ENCODE results near the gene APOBEC3G. TPM values are rescaled to one million over a fixed set of nuclear protein-coding genes. Genes with fewer than 3 reads are reported as not detected.
"Not testable (repeated sequence)": the region's sequence is repeated elsewhere in the genome, so short reads cannot be mapped to it uniquely, and the experiment has no call there.

The APOBEC3G gene
- total RNA-seq, 6 experiments from 2014 or later = 1.9 to 7.0 (median 5.9) TPM

DNA sequence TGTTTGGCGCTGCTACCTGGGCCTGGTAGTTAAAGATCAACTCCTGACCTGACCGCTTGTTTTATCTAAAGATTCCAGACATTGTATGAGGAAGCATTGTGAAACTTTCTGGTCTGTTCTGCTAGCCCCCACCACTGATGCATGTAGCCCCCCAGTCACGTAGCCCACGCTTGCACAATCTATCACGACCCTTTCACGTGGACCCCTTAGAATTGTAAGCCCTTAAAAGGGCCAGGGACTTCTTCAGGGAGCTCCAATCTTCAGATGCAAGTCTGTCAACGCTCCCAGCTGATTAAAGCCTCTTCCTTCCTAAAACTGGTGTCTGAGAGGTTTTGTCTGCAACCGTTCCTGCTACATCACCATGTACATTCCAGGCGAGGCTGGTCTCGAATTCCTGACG lies 21.4 kb upstream of the APOBEC3G start:
- no peaks in the 10 kb centered on the region for H3K4me1 Mint-ChIP-seq (ENCODE audit: low read depth)
- no peaks in the 10 kb centered on the region; the same call in none of the 2 replicates for H3K9me3 Mint-ChIP-seq
- no peak overlapping the region for H3K4me3 Mint-ChIP-seq
- no peak for DNase-seq
- peaks cover 18% of the 10 kb centered on the region for H3K27me3 Mint-ChIP-seq (ENCODE audit: insufficient read depth)
- H3K36me3 Mint-ChIP-seq (ENCODE audit: low read depth) = 0 out of 2 replicates have a peak, but pooled peaks cover 4% of the 10 kb centered on the region
- TF ChIP-seq, protein P1, sequence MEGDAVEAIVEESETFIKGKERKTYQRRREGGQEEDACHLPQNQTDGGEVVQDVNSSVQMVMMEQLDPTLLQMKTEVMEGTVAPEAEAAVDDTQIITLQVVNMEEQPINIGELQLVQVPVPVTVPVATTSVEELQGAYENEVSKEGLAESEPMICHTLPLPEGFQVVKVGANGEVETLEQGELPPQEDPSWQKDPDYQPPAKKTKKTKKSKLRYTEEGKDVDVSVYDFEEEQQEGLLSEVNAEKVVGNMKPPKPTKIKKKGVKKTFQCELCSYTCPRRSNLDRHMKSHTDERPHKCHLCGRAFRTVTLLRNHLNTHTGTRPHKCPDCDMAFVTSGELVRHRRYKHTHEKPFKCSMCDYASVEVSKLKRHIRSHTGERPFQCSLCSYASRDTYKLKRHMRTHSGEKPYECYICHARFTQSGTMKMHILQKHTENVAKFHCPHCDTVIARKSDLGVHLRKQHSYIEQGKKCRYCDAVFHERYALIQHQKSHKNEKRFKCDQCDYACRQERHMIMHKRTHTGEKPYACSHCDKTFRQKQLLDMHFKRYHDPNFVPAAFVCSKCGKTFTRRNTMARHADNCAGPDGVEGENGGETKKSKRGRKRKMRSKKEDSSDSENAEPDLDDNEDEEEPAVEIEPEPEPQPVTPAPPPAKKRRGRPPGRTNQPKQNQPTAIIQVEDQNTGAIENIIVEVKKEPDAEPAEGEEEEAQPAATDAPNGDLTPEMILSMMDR (IDR thresholded peaks at IDR 0.05) = no peak
- no peak overlapping the region for H3K27ac Mint-ChIP-seq

DNA sequence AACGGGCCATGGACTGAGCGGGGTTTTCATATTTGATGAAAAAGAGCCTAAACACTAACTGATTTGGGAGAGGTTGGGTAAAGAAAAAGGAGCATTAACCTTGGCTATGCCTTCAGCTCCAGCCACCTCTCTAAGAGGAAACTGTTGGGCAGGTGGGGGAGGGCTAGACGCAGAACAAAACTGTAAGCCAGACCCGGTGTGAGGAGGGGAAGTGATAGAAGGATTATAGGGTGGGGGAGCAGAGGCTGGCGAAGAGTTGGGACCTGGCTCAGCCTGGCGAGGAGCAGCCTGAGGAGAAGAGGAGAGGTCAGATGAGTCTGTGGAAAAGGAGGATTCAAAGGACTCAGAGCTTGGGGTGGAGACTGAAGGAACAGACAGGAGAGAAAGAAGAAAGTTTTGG lies 15.8 kb upstream of the APOBEC3G start:
- not testable (repeated sequence) for DNase-seq; H3K27me3 Mint-ChIP-seq (ENCODE audit: insufficient read depth); H3K36me3 Mint-ChIP-seq (ENCODE audit: low read depth); H3K9me3 Mint-ChIP-seq; H3K4me1 Mint-ChIP-seq (ENCODE audit: low read depth); H3K27ac Mint-ChIP-seq; H3K4me3 Mint-ChIP-seq

DNA sequence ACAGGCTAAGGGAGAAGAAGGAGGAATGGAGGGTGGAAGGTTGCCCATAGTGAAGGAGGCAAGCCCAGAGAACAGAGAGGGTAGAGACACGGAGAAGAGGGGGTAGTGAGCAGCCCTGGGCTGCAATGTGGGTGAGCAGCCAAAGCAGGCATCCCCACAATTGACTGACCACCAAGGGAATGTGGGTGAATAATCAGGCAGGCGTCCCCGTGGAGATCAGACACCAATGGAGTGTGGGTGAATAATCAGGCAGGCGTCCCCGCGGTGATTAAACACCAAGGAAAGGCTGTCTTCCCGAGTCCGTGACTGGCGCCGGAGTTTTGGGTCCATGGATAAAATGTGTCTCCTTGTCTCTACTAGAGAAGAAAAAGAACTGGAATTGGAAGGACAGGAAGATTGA lies 15.1 kb upstream of the APOBEC3G start:
- H3K4me3 Mint-ChIP-seq; H3K9me3 Mint-ChIP-seq; H3K4me1 Mint-ChIP-seq (ENCODE audit: low read depth); H3K27ac Mint-ChIP-seq; H3K27me3 Mint-ChIP-seq (ENCODE audit: insufficient read depth); H3K36me3 Mint-ChIP-seq (ENCODE audit: low read depth); DNase-seq: not testable (repeated sequence)

DNA sequence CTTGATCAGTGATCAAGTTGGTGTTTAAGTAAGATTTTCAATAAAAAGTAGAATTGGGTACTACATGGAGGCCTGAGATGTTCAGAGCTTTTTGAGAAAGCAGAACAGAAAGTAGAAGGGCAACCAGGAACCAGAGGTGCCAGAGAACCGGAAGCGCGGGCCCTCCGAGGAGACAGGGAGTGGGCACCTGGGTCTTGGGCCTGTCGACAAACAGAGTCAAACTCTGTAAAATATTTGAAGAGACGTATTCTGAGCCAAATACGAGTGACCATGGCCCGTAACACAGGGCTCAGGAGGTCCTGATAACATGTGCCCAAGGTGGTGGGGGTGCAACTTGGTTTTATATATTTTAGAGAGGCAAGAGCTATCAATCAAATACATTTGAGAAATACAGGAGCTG lies 13.2 kb upstream of the APOBEC3G start:
- H3K4me1 Mint-ChIP-seq (ENCODE audit: low read depth); DNase-seq; H3K27me3 Mint-ChIP-seq (ENCODE audit: insufficient read depth); H3K9me3 Mint-ChIP-seq; H3K36me3 Mint-ChIP-seq (ENCODE audit: low read depth); H3K4me3 Mint-ChIP-seq; H3K27ac Mint-ChIP-seq: not testable (repeated sequence)

GRCh38 chr22:39066442-39067276 lies 10.4 kb upstream of the APOBEC3G start:
- H3K4me1 Mint-ChIP-seq (ENCODE audit: low read depth); H3K4me3 Mint-ChIP-seq; DNase-seq; H3K27ac Mint-ChIP-seq; H3K36me3 Mint-ChIP-seq (ENCODE audit: low read depth); H3K9me3 Mint-ChIP-seq: not testable (repeated sequence)
- peaks cover 21% of the 10 kb centered on the region for H3K27me3 Mint-ChIP-seq (ENCODE audit: insufficient read depth)

GRCh38 chr22:39068033-39068785 lies 8.9 kb upstream of the APOBEC3G start:
- TF ChIP-seq, protein P1 (IDR thresholded peaks at IDR 0.05) = peak; percentile 38
- Mint-ChIP-seq H3K27ac (no peak overlapping the region), H3K27me3 (ENCODE audit: insufficient read depth) (peaks cover 23% of the 10 kb centered on the region), H3K4me1 (ENCODE audit: low read depth) (no peaks in the 10 kb centered on the region), H3K36me3 (ENCODE audit: low read depth) (no peaks in the 10 kb centered on the region), H3K9me3 (no peaks in the 10 kb centered on the region), H3K4me3 (no peak overlapping the region)
- no peak for DNase-seq

- Mint-ChIP-seq H3K36me3 (ENCODE audit: low read depth) (no peaks in the 10 kb centered on the region), H3K27ac (no peak overlapping the region), H3K9me3 (no peaks in the 10 kb centered on the region), H3K4me3 (no peak overlapping the region), H3K4me1 (ENCODE audit: low read depth) (no peaks in the 10 kb centered on the region), H3K27me3 (ENCODE audit: insufficient read depth) (peaks cover 16% of the 10 kb centered on the region)
- TF ChIP-seq, protein P1 (IDR thresholded peaks at IDR 0.05) = no peak
- no peak for DNase-seq
These were observed 6.9 kb upstream of the APOBEC3G start for GRCh38 chr22:39070186-39070585.

- H3K27ac Mint-ChIP-seq; H3K4me3 Mint-ChIP-seq; H3K4me1 Mint-ChIP-seq (ENCODE audit: low read depth); H3K9me3 Mint-ChIP-seq; H3K36me3 Mint-ChIP-seq (ENCODE audit: low read depth); DNase-seq: not testable (repeated sequence)
- H3K27me3 Mint-ChIP-seq (ENCODE audit: insufficient read depth) = peaks cover 16% of the 10 kb centered on the region
These were observed 4.5 kb upstream of the APOBEC3G start for GRCh38 chr22:39072581-39072981.

Data from HFFc6 (cell line).